Activated CD4-positive, alpha-beta T cell treated with anti-CD3 and anti-CD28 coated beads for 1 hour (primary cell): ENCODE measurements around the gene MBOAT2.

Experiments
- DNase-seq: peaks from one replicate; pipeline ENCODE4 v3.0.0-alpha.2; 2020

The MBOAT2 gene

DNA sequence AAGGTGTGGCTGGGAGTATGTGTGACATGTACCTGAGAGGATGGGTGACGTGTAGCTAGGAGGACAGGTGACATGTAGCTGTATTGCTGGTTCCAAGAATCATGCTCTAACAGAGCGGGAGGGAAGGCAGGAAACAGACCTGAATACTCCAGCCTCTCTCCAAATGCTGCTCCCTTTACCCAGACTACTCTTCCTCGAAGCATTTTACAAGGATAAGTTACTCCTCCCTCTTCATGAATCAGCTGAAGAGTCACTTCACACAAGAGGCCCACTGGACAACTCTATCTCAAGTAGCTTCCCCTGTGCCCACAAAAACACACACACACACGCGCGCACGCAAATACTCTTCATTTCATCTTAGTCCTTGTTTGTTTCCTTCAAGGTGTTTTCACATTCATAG, 113.5 kb downstream of the MBOAT2 start:
- DNase-seq = no peak

DNA sequence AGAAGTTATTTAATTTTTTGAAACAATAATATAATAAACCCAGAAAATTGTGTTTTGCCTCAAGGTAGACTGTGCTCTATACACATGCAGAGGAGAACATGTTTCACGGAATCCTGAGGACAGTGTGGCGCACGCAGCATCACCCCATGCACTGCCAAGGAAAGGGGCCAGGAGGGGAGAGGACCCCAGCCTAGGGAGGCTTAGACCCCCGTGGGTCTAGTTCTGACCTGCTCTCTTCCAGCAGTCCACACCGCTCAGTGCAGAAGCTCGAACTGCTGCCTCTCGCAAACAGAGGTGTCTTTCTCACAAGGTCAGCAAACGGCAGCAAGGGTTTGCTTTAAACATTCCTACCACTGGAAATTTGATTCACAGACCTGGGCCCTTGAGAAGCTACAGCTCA, 114.5 kb downstream of the MBOAT2 start:
- no peak for DNase-seq

DNA sequence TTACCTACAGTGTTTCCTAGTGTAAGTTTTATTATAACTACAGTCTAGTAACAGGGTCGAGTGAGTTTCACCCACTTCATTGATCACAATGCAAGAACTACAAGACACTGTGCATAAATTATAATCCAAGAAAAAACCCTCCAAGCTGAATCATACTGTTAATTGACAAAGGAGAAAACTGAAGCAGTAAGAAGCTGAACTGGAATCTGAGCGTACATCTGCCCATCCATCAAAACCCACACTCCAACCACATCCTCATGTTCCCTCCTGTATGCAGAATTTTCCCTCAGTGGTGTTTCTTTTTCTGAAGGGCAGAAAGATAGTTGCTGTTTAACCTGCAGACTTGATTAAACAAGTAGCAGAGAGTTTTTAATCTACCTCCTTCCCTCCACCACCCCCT, 116.6 kb downstream of the MBOAT2 start:
- DNase-seq = no peak

GRCh38 chr2:8886202-8886518, 117.3 kb downstream of the MBOAT2 start:
- no peak for DNase-seq

DNA sequence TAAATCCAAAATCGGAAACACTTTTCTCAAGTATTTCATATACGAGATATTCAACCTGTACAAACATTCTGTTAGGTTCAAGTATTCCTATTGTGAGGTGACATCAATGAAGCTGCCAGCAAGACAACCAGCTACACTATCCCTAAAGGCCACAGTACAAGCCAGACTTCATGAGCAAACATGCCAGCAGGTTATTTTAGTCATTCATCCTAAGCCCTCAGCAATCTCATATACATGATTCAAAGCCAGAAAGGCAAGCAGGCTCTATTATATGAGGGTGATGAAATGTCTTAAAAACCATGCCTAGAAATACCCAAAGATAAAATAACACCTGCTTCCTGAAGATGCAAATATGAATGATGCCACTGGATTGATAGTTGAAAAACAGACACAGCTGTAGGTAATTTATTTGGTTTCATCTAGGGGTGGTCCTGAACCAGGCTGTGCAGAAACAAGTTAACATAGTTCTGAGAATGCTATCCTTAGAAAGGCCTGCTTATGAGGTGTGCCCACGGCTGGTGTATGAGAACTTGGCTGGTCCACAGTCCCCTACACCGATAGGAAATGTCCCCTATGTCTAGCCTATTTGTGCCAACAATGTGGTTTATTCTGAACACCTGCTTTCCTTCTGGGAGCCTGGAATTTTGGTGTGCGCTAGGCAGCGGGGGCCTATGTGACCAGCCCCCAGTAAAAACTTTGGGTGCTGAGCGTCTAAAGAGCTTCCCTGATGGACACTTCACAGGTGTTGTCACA, 117.9 kb downstream of the MBOAT2 start:
- DNase-seq = no peak

GRCh38 chr2:8884812-8885211, 118.7 kb downstream of the MBOAT2 start:
- no peak for DNase-seq

DNA sequence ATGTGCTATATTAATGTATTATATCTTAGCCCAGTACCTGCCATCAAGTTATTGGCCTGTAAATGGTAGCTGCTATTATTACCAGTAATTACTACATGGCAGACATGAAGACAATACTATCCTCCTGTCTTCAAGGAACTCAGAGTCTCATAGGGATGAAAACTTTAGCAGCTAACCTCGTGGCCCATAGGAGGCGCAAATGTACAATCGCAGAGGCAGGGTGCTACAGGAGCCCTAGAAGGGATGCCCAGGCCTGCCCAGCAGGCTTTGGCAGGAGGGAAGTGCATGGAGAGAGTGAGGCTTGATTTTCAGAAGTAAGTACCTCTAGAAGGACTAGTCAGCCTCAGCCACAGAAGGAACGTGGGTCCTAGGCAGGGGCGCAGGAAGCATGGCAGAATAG, 121.4 kb downstream of the MBOAT2 start:
- DNase-seq = no peak

- no peak for DNase-seq
These were observed 125.6 kb downstream of the MBOAT2 start for GRCh38 chr2:8877894-8878293.

DNA sequence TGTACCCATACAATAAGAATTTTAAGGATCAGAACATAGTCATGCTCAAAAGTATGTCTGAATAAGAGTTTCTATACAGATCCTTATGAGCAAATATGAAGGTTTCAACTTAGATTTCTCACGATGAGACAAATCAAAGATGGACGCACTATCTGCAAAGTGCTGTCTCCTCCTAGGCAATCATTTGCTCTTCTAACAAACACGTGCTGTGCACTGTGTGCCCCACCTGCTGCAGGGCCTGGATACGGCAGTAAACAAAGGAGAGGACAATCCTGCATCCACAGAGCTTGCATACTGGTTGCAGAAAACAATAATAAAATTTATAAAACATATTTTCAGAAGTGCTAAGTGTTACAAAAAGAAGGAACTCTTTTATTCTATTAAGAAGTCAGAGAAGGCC, 126.2 kb downstream of the MBOAT2 start:
- no peak for DNase-seq

- DNase-seq = no peak
These were observed 126.9 kb downstream of the MBOAT2 start for GRCh38 chr2:8876628-8877027.

DNA sequence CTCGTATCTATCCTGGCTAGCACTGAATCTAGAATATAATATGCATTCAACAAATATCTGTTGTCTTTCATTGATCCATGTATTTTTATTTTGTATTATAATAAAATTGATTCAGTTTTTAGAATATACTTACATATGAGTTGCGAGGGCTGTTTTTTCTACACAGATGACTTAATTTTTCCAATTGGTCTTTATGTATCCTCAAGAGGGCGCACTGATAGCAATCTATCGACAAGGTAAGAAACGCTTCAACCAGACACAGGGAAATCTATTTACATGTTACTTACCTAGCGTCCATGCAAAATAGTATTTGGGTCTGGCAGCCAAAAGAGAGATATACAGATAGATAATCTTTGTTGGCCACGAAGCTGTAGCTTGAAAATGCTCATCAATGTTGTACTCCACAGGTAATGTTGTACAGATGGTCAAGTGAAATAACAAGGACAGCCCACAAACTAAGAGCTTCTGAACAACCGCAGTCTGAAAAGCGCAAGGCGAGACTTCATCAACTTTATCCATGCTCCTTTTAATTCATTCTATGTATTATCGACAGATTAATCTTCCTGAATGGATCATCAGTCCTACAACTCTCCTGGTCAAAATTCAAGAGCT, 130.6 kb downstream of the MBOAT2 start:
- DNase-seq = no peak

- DNase-seq = no peak
These were observed 133.0 kb downstream of the MBOAT2 start for GRCh38 chr2:8870441-8870840.

DNA sequence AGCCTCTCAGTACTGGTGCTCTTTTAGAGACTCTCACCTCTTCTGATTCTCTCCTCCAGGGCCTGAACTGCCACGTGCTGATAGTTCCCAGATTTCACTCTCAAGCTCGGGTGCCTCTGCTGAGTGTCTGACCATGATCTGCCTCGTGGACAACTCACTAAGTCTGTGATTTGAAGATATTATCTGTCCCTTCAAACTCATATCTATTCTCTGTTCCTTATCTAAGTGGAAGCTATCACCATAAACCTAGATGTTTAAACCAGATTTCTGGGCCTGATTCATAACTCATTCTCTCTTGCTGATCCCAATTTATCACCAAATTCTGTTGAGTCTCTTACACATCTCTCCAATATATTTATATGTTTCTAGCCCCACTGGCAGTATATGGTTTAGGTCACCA, 136.1 kb downstream of the MBOAT2 start:
- DNase-seq = no peak

GRCh38 chr2:8863331-8863953, 140.0 kb downstream of the MBOAT2 start:
- DNase-seq = no peak

- DNase-seq = no peak
These were observed 141.3 kb downstream of the MBOAT2 start for GRCh38 chr2:8862230-8862629.

- no peak for DNase-seq
These were observed 141.7 kb downstream of the MBOAT2 start for GRCh38 chr2:8861797-8862196.

- no peak for DNase-seq
These were observed 143.2 kb downstream of the MBOAT2 start for GRCh38 chr2:8860239-8860638.

DNA sequence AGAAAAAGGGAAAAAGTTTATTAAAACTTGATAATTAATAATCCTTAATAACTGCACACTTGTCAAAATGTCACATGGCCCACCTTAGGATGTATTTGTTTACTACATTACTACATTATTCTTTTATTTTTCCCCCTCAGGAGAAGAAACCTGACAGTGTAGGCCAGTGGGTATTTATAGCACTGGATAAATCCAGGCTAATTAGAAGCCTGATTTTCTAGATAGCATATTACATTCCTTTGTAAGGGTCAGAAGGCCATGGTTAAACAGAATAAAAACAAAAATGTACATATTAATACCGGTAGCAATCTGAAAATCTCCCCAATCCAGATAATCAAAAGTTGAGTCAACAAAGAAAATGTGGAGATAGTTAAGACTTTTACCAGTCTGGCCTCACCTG, 144.6 kb downstream of the MBOAT2 start:
- DNase-seq = no peak

GRCh38 chr2:8858264-8858663, 145.2 kb downstream of the MBOAT2 start:
- DNase-seq = no peak

DNA sequence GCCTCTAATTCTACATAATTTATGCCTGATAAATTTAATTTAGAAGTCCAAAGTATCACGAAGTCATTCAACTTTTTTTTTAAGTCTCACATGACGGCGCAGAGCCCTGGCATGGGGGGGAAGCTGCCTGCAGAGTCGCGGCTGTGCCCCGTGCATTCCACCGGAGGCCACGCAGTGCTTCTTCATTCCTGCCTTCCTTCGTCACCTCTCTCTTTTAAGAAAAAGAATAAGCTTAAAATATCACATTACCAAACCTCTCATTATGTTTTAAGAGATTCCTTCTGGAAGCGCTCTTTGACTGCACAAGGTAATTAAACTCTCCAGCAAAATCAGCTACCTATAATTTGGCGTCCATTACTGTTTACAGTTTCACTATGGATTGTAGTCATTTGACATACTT, 145.8 kb downstream of the MBOAT2 start:
- no peak for DNase-seq

DNA sequence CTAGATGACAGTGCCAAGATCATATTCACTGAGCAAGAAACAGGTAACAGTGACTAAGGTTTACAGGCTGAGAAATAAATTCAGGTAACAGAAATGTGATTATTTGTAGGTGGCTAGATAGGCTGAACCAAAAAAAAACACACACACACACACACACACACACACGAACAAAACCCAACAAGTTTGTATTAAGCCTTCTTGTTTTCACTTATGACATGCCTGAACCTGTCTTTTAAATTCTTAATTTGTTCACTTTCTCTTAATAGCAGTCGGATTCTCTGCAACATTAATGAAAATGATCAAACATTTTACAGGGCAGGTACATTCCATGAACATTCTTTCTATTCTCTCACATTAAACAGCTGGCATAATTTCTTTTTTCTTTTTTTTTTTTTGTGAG, 147.3 kb downstream of the MBOAT2 start:
- DNase-seq = no peak

GRCh38 chr2:8855010-8855409, 148.5 kb downstream of the MBOAT2 start:
- no peak for DNase-seq

DNA sequence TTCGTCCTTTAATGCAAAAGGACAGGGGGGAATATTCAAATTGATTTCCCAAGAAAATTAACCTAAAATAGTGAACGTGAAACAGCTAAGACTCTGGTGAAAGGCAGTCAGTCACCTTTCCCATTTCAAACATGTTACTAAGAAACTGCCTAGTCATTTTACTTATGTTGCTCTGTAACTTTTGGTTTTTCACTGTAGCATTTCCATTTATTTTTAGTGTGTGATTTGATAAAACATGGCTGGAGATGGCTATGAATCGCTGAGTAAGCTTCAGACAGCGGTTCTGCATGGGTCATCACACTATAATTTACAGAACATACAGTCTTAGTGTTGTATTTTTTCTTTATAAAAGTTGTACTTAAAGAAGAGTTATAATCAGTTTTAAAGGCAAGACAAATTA, 150.1 kb downstream of the MBOAT2 start:
- no peak for DNase-seq

- no peak for DNase-seq
These were observed 151.5 kb downstream of the MBOAT2 start for GRCh38 chr2:8851811-8852560.
